ENCODE measurements around the gene TMEM52. TPM values are rescaled to one million over a fixed set of nuclear protein-coding genes. Genes with fewer than 3 reads are reported as not detected.

The TMEM52 gene
- polyA plus RNA-seq, 1 donor from 2014 or later, result 0.89 TPM

GRCh38 chr1:1890506-1891348, 28.4 kb downstream of the TMEM52 start, which contains the start of gene GNB1:
Gene GNB1 (minus strand): TSS chr1:1891087. CDS start chr1:1825453, 65,634 bp downstream.
- Histone ChIP-seq H3K4me3 (ENCODE audit: low read length) (peak within 1 kb of the TSS; percentile 86), H3K9me3 (ENCODE audit: low read length) (no peaks in the 10 kb centered on the region), H3K79me2 (replicated peaks; ENCODE audit: insufficient read depth, low read length) (peaks cover 53% of the 10 kb centered on the region), H3F3A (ENCODE audit: insufficient read depth, low read length, poor library complexity, severe bottlenecking) (peaks cover 11% of the 10 kb centered on the region), H3K27me3 (ENCODE audit: insufficient read depth, low read depth, low read length) (no peaks in the 10 kb centered on the region), H2AFZ (ENCODE audit: low read depth, low read length) (peak within 1 kb of the TSS; percentile 51), H4K20me1 (ENCODE audit: insufficient read depth) (peaks cover 19% of the 10 kb centered on the region), H3K36me3 (ENCODE audit: insufficient read depth, low read length) (no peaks in the 10 kb centered on the region), H3K9ac (ENCODE audit: low read length) (peak within 1 kb of the TSS; percentile 97), H3K9me2 (ENCODE audit: insufficient read depth, low read length) (no peaks in the 10 kb centered on the region), H3K27ac (ENCODE audit: low read length) (peak within 1 kb of the TSS; percentile 97), H3K4me2 (ENCODE audit: low read length) (peak within 1 kb of the TSS; percentile 96)
- TF ChIP-seq RAD21 (conservative IDR thresholded peaks at IDR 0.05), result no peak
- no peak for TF ChIP-seq EZH2 (IDR thresholded peaks at IDR 0.05; ENCODE audit: borderline replicate concordance, insufficient read depth, low read length, poor library complexity, severe bottlenecking)
- TF ChIP-seq TAF1 (IDR thresholded peaks at IDR 0.05; ENCODE audit: low read depth), result peak; percentile 14
- peak; percentile 97 for TF ChIP-seq POLR2AphosphoS5 (IDR thresholded peaks at IDR 0.05)
- no peak for TF ChIP-seq SMC3 (conservative IDR thresholded peaks at IDR 0.05; ENCODE audit: poor library complexity)
- TF ChIP-seq EP300 (conservative IDR thresholded peaks at IDR 0.05; ENCODE audit: poor library complexity, severe bottlenecking), result peak; percentile 76
- TF ChIP-seq MXI1 (conservative IDR thresholded peaks at IDR 0.05; ENCODE audit: poor library complexity, severe bottlenecking), result peak; percentile 55
- TF ChIP-seq, protein P1, sequence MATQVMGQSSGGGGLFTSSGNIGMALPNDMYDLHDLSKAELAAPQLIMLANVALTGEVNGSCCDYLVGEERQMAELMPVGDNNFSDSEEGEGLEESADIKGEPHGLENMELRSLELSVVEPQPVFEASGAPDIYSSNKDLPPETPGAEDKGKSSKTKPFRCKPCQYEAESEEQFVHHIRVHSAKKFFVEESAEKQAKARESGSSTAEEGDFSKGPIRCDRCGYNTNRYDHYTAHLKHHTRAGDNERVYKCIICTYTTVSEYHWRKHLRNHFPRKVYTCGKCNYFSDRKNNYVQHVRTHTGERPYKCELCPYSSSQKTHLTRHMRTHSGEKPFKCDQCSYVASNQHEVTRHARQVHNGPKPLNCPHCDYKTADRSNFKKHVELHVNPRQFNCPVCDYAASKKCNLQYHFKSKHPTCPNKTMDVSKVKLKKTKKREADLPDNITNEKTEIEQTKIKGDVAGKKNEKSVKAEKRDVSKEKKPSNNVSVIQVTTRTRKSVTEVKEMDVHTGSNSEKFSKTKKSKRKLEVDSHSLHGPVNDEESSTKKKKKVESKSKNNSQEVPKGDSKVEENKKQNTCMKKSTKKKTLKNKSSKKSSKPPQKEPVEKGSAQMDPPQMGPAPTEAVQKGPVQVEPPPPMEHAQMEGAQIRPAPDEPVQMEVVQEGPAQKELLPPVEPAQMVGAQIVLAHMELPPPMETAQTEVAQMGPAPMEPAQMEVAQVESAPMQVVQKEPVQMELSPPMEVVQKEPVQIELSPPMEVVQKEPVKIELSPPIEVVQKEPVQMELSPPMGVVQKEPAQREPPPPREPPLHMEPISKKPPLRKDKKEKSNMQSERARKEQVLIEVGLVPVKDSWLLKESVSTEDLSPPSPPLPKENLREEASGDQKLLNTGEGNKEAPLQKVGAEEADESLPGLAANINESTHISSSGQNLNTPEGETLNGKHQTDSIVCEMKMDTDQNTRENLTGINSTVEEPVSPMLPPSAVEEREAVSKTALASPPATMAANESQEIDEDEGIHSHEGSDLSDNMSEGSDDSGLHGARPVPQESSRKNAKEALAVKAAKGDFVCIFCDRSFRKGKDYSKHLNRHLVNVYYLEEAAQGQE (IDR thresholded peaks at IDR 0.05; ENCODE audit: borderline replicate concordance), result no peak
- TF ChIP-seq, protein P2, sequence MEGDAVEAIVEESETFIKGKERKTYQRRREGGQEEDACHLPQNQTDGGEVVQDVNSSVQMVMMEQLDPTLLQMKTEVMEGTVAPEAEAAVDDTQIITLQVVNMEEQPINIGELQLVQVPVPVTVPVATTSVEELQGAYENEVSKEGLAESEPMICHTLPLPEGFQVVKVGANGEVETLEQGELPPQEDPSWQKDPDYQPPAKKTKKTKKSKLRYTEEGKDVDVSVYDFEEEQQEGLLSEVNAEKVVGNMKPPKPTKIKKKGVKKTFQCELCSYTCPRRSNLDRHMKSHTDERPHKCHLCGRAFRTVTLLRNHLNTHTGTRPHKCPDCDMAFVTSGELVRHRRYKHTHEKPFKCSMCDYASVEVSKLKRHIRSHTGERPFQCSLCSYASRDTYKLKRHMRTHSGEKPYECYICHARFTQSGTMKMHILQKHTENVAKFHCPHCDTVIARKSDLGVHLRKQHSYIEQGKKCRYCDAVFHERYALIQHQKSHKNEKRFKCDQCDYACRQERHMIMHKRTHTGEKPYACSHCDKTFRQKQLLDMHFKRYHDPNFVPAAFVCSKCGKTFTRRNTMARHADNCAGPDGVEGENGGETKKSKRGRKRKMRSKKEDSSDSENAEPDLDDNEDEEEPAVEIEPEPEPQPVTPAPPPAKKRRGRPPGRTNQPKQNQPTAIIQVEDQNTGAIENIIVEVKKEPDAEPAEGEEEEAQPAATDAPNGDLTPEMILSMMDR (IDR thresholded peaks at IDR 0.05; ENCODE audit: poor library complexity, severe bottlenecking), result peak; percentile 21

GRCh38 chr1:1889847-1890505, 29.1 kb downstream of the TMEM52 start:
- Histone ChIP-seq H3K9ac (ENCODE audit: low read length) (peak overlapping the region; percentile 97), H3K9me3 (ENCODE audit: low read length) (no peaks in the 10 kb centered on the region), H3K79me2 (replicated peaks; ENCODE audit: insufficient read depth, low read length) (peaks cover 59% of the 10 kb centered on the region), H3F3A (ENCODE audit: insufficient read depth, low read length, poor library complexity, severe bottlenecking) (peaks cover 11% of the 10 kb centered on the region), H3K9me2 (ENCODE audit: insufficient read depth, low read length) (no peaks in the 10 kb centered on the region), H3K36me3 (ENCODE audit: insufficient read depth, low read length) (no peaks in the 10 kb centered on the region), H2AFZ (ENCODE audit: low read depth, low read length) (no peak overlapping the region), H3K27me3 (ENCODE audit: insufficient read depth, low read depth, low read length) (no peaks in the 10 kb centered on the region), H3K4me3 (ENCODE audit: low read length) (peak overlapping the region; percentile 85), H3K27ac (ENCODE audit: low read length) (peak overlapping the region; percentile 97), H4K20me1 (ENCODE audit: insufficient read depth) (peaks cover 19% of the 10 kb centered on the region), H3K4me2 (ENCODE audit: low read length) (peak overlapping the region; percentile 89)
- TF ChIP-seq TAF1 (IDR thresholded peaks at IDR 0.05; ENCODE audit: low read depth) (peak; percentile 82), MXI1 (conservative IDR thresholded peaks at IDR 0.05; ENCODE audit: poor library complexity, severe bottlenecking) (peak; percentile 21), SMC3 (conservative IDR thresholded peaks at IDR 0.05; ENCODE audit: poor library complexity) (no peak), EP300 (conservative IDR thresholded peaks at IDR 0.05; ENCODE audit: poor library complexity, severe bottlenecking) (no peak), EZH2 (IDR thresholded peaks at IDR 0.05; ENCODE audit: borderline replicate concordance, insufficient read depth, low read length, poor library complexity, severe bottlenecking) (no peak), POLR2AphosphoS5 (IDR thresholded peaks at IDR 0.05) (peak; percentile 47), RAD21 (conservative IDR thresholded peaks at IDR 0.05) (no peak)
- TF ChIP-seq, protein P1 (IDR thresholded peaks at IDR 0.05; ENCODE audit: borderline replicate concordance), result peak; percentile 83
- TF ChIP-seq, protein P2 (IDR thresholded peaks at IDR 0.05; ENCODE audit: poor library complexity, severe bottlenecking), result no peak
